ENCODE data around the gene AP2S1.

AP2S1 gene

GRCh38 chr19:46868025-46868802 is 17.6 kb upstream of the AP2S1 start:
- Histone ChIP-seq H3K4me1 (ENCODE audit: control insufficient read depth in 2 of 2, insufficient read depth in 2 of 2, low read length in 2 of 2) (peaks cover 14 to 26% of the 10 kb centered on the region in 2 donors), H3K4me3 (ENCODE audit: low read length in 2 of 2) (no peak overlapping the region), H3K9ac (ENCODE audit: low read depth in 1 of 2, low read length in 2 of 2) (no peak overlapping the region), H3K27ac (ENCODE audit: low read depth in 2 of 2, low read length in 2 of 2) (no peak overlapping the region), H3K36me3 (ENCODE audit: control insufficient read depth in 2 of 2, insufficient read depth in 2 of 2, low read length in 2 of 2) (no peaks in the 10 kb centered on the region), H3K9me3 (ENCODE audit: control insufficient read depth in 2 of 2, low read length in 2 of 2) (no peaks in the 10 kb centered on the region), H3K27me3 (ENCODE audit: control insufficient read depth in 2 of 2, insufficient read depth in 2 of 2, low read length in 2 of 2) (no peaks in the 10 kb centered on the region)

- Histone ChIP-seq H3K36me3 (ENCODE audit: control insufficient read depth in 2 of 2, insufficient read depth in 2 of 2, low read length in 2 of 2) (no peaks in the 10 kb centered on the region), H3K27ac (ENCODE audit: low read depth in 2 of 2, low read length in 2 of 2) (no peak overlapping the region), H3K9ac (ENCODE audit: low read depth in 1 of 2, low read length in 2 of 2) (no peak overlapping the region), H3K27me3 (ENCODE audit: control insufficient read depth in 2 of 2, insufficient read depth in 2 of 2, low read length in 2 of 2) (no peaks in the 10 kb centered on the region), H3K9me3 (ENCODE audit: control insufficient read depth in 2 of 2, low read length in 2 of 2) (no peaks in the 10 kb centered on the region), H3K4me3 (ENCODE audit: low read length in 2 of 2) (no peak overlapping the region), H3K4me1 (ENCODE audit: control insufficient read depth in 2 of 2, insufficient read depth in 2 of 2, low read length in 2 of 2) (peaks cover 25 to 34% of the 10 kb centered on the region in 2 donors)
Measured at GRCh38 chr19:46867170-46867569, 16.5 kb upstream of the AP2S1 start.

- H3K4me3 ChIP-seq (ENCODE audit: low read length in 2 of 2), result no peak overlapping the region
- no peak overlapping the region for H3K27ac ChIP-seq (ENCODE audit: low read depth in 2 of 2, low read length in 2 of 2)
- no peaks in the 10 kb centered on the region for H3K36me3 ChIP-seq (ENCODE audit: control insufficient read depth in 2 of 2, insufficient read depth in 2 of 2, low read length in 2 of 2)
- H3K9ac ChIP-seq (ENCODE audit: low read depth in 1 of 2, low read length in 2 of 2), result no peak overlapping the region
- no peaks in the 10 kb centered on the region for H3K27me3 ChIP-seq (ENCODE audit: control insufficient read depth in 2 of 2, insufficient read depth in 2 of 2, low read length in 2 of 2)
- peaks cover 31 to 40% of the 10 kb centered on the region in 2 donors for H3K4me1 ChIP-seq (ENCODE audit: control insufficient read depth in 2 of 2, insufficient read depth in 2 of 2, low read length in 2 of 2)
- H3K9me3 ChIP-seq (ENCODE audit: control insufficient read depth in 2 of 2, low read length in 2 of 2), result no peaks in the 10 kb centered on the region
Measured at GRCh38 chr19:46866407-46867136, 15.9 kb upstream of the AP2S1 start.

- Histone ChIP-seq H3K9ac (ENCODE audit: low read depth in 1 of 2, low read length in 2 of 2) (peak overlapping the region in 1 of 2 donors; percentile 55), H3K4me3 (ENCODE audit: low read length in 2 of 2) (peak overlapping the region; percentile 15 to 87), H3K9me3 (ENCODE audit: control insufficient read depth in 2 of 2, low read length in 2 of 2) (no peaks in the 10 kb centered on the region), H3K36me3 (ENCODE audit: control insufficient read depth in 2 of 2, insufficient read depth in 2 of 2, low read length in 2 of 2) (no peaks in the 10 kb centered on the region), H3K4me1 (ENCODE audit: control insufficient read depth in 2 of 2, insufficient read depth in 2 of 2, low read length in 2 of 2) (peaks cover 31 to 47% of the 10 kb centered on the region in 2 donors), H3K27ac (ENCODE audit: low read depth in 2 of 2, low read length in 2 of 2) (peak overlapping the region; percentile 35 to 80), H3K27me3 (ENCODE audit: control insufficient read depth in 2 of 2, insufficient read depth in 2 of 2, low read length in 2 of 2) (no peaks in the 10 kb centered on the region)
Measured at GRCh38 chr19:46863818-46864629, 13.4 kb upstream of the AP2S1 start.

- H3K9me3 ChIP-seq (ENCODE audit: control insufficient read depth in 2 of 2, low read length in 2 of 2), result no peaks in the 10 kb centered on the region
- peak overlapping the region; percentile 17 to 87 for H3K4me3 ChIP-seq (ENCODE audit: low read length in 2 of 2)
- peak overlapping the region; percentile 35 to 80 for H3K27ac ChIP-seq (ENCODE audit: low read depth in 2 of 2, low read length in 2 of 2)
- no peaks in the 10 kb centered on the region for H3K27me3 ChIP-seq (ENCODE audit: control insufficient read depth in 2 of 2, insufficient read depth in 2 of 2, low read length in 2 of 2)
- H3K36me3 ChIP-seq (ENCODE audit: control insufficient read depth in 2 of 2, insufficient read depth in 2 of 2, low read length in 2 of 2), result no peaks in the 10 kb centered on the region
- H3K9ac ChIP-seq (ENCODE audit: low read depth in 1 of 2, low read length in 2 of 2), result peak overlapping the region; percentile 38 to 70
- H3K4me1 ChIP-seq (ENCODE audit: control insufficient read depth in 2 of 2, insufficient read depth in 2 of 2, low read length in 2 of 2), result peaks cover 31 to 47% of the 10 kb centered on the region in 2 donors
Measured at GRCh38 chr19:46862974-46863632, 12.5 kb upstream of the AP2S1 start.

- peak overlapping the region; percentile 38 to 70 for H3K9ac ChIP-seq (ENCODE audit: low read depth in 1 of 2, low read length in 2 of 2)
- H3K4me1 ChIP-seq (ENCODE audit: control insufficient read depth in 2 of 2, insufficient read depth in 2 of 2, low read length in 2 of 2), result peaks cover 30 to 46% of the 10 kb centered on the region in 2 donors
- H3K4me3 ChIP-seq (ENCODE audit: low read length in 2 of 2), result peak overlapping the region; percentile 87 to 89
- H3K27me3 ChIP-seq (ENCODE audit: control insufficient read depth in 2 of 2, insufficient read depth in 2 of 2, low read length in 2 of 2), result no peaks in the 10 kb centered on the region
- no peaks in the 10 kb centered on the region for H3K9me3 ChIP-seq (ENCODE audit: control insufficient read depth in 2 of 2, low read length in 2 of 2)
- H3K36me3 ChIP-seq (ENCODE audit: control insufficient read depth in 2 of 2, insufficient read depth in 2 of 2, low read length in 2 of 2), result no peaks in the 10 kb centered on the region
- peak overlapping the region; percentile 26 to 80 for H3K27ac ChIP-seq (ENCODE audit: low read depth in 2 of 2, low read length in 2 of 2)
Measured at GRCh38 chr19:46862503-46862834, 11.8 kb upstream of the AP2S1 start.

GRCh38 chr19:46861691-46862502 is 11.3 kb upstream of the AP2S1 start:
- Histone ChIP-seq H3K4me3 (ENCODE audit: low read length in 2 of 2) (peak overlapping the region; percentile 87 to 89), H3K9ac (ENCODE audit: low read depth in 1 of 2, low read length in 2 of 2) (peak overlapping the region; percentile 61 to 70), H3K9me3 (ENCODE audit: control insufficient read depth in 2 of 2, low read length in 2 of 2) (no peaks in the 10 kb centered on the region), H3K4me1 (ENCODE audit: control insufficient read depth in 2 of 2, insufficient read depth in 2 of 2, low read length in 2 of 2) (peaks cover 28 to 40% of the 10 kb centered on the region in 2 donors), H3K36me3 (ENCODE audit: control insufficient read depth in 2 of 2, insufficient read depth in 2 of 2, low read length in 2 of 2) (no peaks in the 10 kb centered on the region), H3K27me3 (ENCODE audit: control insufficient read depth in 2 of 2, insufficient read depth in 2 of 2, low read length in 2 of 2) (no peaks in the 10 kb centered on the region), H3K27ac (ENCODE audit: low read depth in 2 of 2, low read length in 2 of 2) (peak overlapping the region; percentile 80 to 82)

GRCh38 chr19:46860846-46861690 is 10.4 kb upstream of the AP2S1 start, which contains the start of gene ARHGAP35:
ARHGAP35 (plus strand) TSS chr19:46860997; CDS start chr19:46918676, 57,679 bp downstream.
- Histone ChIP-seq H3K4me3 (ENCODE audit: low read length in 2 of 2) (peak within 1 kb of the TSS; percentile 87 to 91), H3K27me3 (ENCODE audit: control insufficient read depth in 2 of 2, insufficient read depth in 2 of 2, low read length in 2 of 2) (no peaks in the 10 kb centered on the region), H3K4me1 (ENCODE audit: control insufficient read depth in 2 of 2, insufficient read depth in 2 of 2, low read length in 2 of 2) (peaks cover 35 to 41% of the 10 kb centered on the region in 2 donors), H3K9me3 (ENCODE audit: control insufficient read depth in 2 of 2, low read length in 2 of 2) (no peaks in the 10 kb centered on the region), H3K9ac (ENCODE audit: low read depth in 1 of 2, low read length in 2 of 2) (peak within 1 kb of the TSS; percentile 65 to 83), H3K36me3 (ENCODE audit: control insufficient read depth in 2 of 2, insufficient read depth in 2 of 2, low read length in 2 of 2) (no peaks in the 10 kb centered on the region), H3K27ac (ENCODE audit: low read depth in 2 of 2, low read length in 2 of 2) (peak within 1 kb of the TSS; percentile 97 to 98)

Measured in mucosa of rectum (tissue), 2 donors.